ENCODE results near the gene ITGA7.

- TF ChIP-seq RELA (CRISPR knock-in tag; IDR thresholded peaks at IDR 0.05; ENCODE audit: borderline replicate concordance) (no peak), CTCF (IDR thresholded peaks at IDR 0.05) (no peak), CREB1 (CRISPR knock-in tag; IDR thresholded peaks at IDR 0.05) (no peak)
These were observed 12.4 kb upstream of the ITGA7 start, which contains the start of gene RDH5 for GRCh38 chr12:55720071-55720564.
